Measurements from ENCODE around the gene PLB1.

The PLB1 gene

DNA sequence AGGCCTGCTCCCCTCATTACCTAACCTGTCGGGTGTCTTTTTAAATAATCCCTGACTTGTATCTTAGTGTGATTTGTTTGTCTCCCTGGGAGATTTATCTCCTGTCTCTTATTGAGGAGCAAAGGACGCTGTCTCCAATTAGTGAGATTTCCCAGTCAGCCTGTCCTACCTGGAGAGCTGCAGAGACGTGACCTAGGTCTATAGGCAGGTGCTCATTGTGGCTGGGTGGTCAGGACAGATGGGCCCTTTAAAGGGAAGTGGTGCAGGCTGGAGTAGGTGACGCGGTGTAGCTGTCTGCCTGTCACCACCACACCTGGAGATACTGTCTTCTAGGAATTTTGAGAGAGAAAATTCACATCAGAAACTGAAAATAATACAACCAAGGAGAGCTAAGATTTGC lies 28.0 kb downstream of the PLB1 start:
- TF ChIP-seq, protein P1, sequence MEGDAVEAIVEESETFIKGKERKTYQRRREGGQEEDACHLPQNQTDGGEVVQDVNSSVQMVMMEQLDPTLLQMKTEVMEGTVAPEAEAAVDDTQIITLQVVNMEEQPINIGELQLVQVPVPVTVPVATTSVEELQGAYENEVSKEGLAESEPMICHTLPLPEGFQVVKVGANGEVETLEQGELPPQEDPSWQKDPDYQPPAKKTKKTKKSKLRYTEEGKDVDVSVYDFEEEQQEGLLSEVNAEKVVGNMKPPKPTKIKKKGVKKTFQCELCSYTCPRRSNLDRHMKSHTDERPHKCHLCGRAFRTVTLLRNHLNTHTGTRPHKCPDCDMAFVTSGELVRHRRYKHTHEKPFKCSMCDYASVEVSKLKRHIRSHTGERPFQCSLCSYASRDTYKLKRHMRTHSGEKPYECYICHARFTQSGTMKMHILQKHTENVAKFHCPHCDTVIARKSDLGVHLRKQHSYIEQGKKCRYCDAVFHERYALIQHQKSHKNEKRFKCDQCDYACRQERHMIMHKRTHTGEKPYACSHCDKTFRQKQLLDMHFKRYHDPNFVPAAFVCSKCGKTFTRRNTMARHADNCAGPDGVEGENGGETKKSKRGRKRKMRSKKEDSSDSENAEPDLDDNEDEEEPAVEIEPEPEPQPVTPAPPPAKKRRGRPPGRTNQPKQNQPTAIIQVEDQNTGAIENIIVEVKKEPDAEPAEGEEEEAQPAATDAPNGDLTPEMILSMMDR (conservative IDR thresholded peaks at IDR 0.05; ENCODE audit: low read depth, low read length) = no peak
- no peak overlapping the region for H3K4me3 ChIP-seq (ENCODE audit: low read length)
- DNase-seq (ENCODE audit: low read depth) = no peak

DNA sequence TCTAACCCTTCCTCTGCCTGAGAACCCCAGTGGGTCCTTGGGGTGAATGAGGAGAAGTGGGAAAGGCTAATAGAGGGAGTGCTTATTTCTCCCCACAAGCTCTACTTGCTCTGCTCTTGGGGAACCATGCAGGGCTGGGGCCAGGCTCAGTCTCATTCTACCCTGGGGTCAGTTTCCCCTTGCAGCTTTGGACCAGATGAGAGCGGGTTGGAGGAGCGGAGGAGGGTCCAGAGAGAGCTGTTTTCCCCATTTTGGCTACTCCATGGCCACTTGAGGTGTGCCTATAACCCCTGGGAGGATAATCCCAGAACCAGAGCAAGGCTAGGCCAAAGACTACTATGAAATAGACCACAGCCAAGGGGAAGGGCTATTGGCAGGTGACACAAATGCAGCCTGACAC lies 29.6 kb downstream of the PLB1 start:
- no peak for DNase-seq (ENCODE audit: low read depth)
- no peak overlapping the region for H3K4me3 ChIP-seq (ENCODE audit: low read length)
- TF ChIP-seq, protein P1 (conservative IDR thresholded peaks at IDR 0.05; ENCODE audit: low read depth, low read length) = no peak

DNA sequence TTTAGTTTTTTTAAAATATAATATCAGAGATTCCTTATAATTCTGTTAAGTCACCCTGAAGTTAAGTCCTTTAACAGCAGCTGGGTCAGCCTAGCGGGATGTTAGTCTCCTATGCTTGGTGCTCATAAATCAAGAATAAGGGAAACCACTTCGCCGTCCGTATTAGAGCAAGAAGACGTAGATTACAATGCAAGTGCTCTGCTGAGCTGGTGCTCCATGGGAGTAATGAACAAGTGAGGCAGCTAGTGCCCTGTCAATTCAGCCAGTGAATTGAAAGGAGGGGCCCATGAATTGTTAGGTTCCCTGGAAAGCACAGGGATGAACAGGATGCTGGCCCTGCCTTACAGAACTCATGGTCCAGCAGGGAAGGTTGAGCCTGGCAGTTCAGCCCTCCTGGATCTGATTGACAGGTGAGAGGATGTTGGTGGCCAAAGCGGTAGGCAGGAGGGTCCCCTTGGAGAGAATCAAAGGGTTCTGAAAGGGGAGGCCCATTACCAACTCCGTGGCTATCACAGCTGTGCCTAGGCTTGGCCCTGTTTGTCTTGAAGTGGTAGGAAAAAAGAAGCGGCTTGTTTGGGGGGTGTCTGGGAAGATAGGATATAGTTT lies 30.8 kb downstream of the PLB1 start:
- H3K4me3 ChIP-seq (ENCODE audit: low read length) = no peak overlapping the region
- TF ChIP-seq, protein P1 (conservative IDR thresholded peaks at IDR 0.05; ENCODE audit: low read depth, low read length) = no peak
- no peak for DNase-seq (ENCODE audit: low read depth)

DNA sequence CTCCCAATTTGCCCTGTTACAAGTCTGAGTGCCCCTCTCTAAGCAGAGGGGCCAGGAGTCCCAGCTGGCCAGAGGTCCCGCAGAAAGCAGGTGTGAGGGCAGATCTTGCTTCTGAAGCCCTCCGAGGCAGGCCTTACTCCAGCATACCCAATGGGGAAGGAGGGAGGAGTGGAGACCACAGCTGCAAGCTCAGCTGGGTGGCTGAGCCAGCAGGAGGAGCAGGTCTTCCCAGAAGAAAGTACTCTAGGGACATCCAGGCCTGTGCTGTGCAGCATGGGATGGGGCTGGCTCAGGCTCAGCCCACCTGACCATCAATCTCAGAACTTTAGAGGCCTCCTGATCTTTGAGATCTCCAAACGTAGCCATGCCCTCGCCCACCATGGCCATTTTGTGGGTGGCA lies 31.3 kb downstream of the PLB1 start:
- DNase-seq (ENCODE audit: low read depth) = no peak
- TF ChIP-seq, protein P1 (conservative IDR thresholded peaks at IDR 0.05; ENCODE audit: low read depth, low read length) = no peak
- H3K4me3 ChIP-seq (ENCODE audit: low read length) = no peak overlapping the region

DNA sequence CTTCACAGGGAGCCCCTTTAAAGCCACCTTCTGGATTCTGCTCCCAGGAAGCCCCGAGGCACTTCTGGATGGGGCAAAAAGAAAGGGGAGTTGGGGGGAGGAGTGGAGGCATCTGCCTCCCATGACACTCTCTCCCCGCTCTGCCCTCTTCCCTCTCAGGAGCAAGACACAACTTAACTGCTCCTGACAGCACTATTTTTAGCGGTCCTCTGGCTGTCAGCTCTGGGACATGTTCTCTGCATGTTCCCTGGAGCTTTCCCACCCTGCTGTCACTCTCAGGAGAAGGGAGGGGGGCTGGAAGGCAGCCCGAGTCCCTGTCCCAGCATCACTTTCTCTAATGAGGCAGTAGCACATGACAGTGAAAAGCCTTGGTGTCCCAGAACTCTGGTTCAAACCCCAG lies 32.3 kb downstream of the PLB1 start:
- H3K4me3 ChIP-seq (ENCODE audit: low read length) = no peak overlapping the region
- TF ChIP-seq, protein P1 (conservative IDR thresholded peaks at IDR 0.05; ENCODE audit: low read depth, low read length) = no peak
- DNase-seq (ENCODE audit: low read depth) = no peak

DNA sequence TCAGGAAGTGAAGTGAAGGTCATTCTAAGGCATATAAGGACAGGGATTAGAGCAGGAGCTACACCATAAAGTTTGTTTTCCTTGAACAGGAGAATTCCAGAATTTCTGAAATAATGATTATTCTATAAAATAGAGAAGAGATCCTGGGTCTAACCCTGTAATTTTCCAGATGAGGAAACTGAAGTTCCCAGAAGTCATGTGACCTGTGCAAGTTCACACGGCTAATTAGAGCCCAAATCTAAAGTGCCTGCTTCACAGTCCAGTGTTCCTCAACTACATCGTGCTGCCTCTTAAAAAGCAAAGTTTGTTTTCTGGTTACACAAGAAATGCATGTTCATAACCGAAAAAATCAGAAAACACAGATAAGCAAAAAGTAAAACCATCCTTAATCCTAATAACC lies 34.9 kb downstream of the PLB1 start:
- DNase-seq (ENCODE audit: low read depth) = no peak
- TF ChIP-seq, protein P1 (conservative IDR thresholded peaks at IDR 0.05; ENCODE audit: low read depth, low read length) = no peak

DNA sequence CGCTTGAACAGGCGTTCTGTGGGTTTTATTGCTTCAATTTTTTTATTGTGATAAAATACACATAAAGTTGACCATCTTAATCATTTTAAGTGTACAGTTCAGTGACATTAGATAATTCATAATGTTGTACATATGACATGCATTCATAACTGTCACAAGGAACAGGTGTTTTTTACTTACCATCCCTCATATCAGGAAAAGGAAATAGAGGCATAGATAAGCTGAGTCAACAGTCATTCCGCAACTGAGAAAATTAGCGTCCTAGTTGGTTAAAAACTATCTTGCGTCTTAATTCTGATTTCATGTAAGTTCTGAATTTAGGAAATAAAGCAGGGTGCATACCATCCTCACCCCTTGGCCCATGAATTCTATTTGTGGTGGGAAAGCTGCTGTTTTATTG lies 36.5 kb downstream of the PLB1 start:
- TF ChIP-seq, protein P1 (conservative IDR thresholded peaks at IDR 0.05; ENCODE audit: low read depth, low read length) = no peak
- H3K4me3 ChIP-seq (ENCODE audit: low read length) = no peak overlapping the region
- DNase-seq (ENCODE audit: low read depth) = no peak

More for the DNA sequence above, 34.9 kb downstream of the PLB1 start:
- no peak overlapping the region for H3K4me3 ChIP-seq (ENCODE audit: low read length)

All from retinal pigment epithelial cell (primary cell).